GM19455 (cell line): Measurements from ENCODE around the gene PYGM.
A peak's percentile ranks its signal among the peaks of the same experiment; 100 is the strongest.

Experiments
- ATAC-seq: cut with Tn5 transposase; IDR thresholded peaks from one replicate; pipeline ENCODE4 v1.9.1; 2021; ENCODE audit not compliant: unreplicated experiment

Gene PYGM

DNA sequence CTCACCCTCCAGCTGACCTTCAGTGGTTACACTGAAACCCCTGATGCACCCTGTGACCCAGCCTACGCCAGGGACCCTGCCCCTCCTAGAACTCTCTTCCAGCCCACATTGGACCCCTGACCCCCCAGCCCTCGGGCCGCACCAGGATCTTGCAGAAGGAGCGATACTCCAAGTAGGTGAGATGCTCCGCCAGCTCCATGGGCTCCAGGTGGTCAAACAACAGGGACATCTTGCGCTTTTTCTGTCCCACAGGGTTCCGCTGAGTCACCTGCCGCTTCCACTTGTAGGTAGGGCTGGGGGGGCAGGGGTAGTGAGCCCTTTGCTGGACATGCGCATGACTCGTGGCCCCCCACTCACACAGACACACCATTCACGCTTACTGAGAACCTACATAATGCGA is 19.9 kb downstream of the PYGM start:
- ATAC-seq, result no peak

DNA sequence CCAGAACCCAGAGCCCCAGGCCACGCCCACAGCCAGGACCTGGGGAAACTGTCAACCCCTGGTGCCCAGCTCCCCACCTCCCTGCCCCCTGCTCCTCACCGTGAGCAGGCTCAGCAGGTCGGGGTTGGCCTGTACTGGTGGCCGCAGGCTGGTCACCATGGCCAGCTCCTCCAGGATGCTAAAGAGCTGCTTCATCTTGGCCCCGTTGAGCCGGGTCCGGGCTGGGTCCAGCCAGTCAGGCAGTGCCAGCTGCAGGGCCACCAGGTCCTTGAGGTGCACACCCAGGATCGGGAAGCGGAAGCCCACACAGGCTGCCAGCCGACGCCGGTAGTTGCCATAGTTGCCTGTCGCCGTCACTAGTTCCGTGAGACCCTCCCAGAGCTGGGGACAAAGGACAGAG is 23.1 kb downstream of the PYGM start:
- no peak for ATAC-seq

DNA sequence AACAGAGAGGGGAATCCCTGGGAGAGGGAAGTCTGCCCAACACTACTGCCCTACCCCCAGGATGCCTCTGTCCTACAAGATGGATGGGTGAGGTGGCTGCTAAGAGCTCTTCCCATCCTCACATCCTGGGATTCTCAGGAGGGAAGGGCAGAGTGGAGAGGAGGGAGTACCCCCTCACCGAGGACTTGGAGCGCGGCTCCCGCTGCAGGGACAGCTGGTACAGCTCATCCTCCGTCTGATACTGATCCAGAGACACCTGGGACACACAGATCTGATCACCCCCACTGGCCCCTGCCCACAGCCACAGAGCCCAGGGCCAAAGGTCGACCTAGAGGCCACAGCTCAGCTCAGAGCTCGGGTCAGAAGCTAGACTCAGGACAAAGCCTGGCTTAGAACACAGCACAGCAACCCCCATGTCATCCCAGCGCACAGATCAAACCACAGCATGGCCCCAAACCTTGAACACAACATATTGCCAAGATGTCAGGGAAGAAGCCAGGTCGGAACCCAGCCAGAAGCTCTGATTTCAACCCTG is 24.0 kb downstream of the PYGM start:
- ATAC-seq, result no peak

DNA sequence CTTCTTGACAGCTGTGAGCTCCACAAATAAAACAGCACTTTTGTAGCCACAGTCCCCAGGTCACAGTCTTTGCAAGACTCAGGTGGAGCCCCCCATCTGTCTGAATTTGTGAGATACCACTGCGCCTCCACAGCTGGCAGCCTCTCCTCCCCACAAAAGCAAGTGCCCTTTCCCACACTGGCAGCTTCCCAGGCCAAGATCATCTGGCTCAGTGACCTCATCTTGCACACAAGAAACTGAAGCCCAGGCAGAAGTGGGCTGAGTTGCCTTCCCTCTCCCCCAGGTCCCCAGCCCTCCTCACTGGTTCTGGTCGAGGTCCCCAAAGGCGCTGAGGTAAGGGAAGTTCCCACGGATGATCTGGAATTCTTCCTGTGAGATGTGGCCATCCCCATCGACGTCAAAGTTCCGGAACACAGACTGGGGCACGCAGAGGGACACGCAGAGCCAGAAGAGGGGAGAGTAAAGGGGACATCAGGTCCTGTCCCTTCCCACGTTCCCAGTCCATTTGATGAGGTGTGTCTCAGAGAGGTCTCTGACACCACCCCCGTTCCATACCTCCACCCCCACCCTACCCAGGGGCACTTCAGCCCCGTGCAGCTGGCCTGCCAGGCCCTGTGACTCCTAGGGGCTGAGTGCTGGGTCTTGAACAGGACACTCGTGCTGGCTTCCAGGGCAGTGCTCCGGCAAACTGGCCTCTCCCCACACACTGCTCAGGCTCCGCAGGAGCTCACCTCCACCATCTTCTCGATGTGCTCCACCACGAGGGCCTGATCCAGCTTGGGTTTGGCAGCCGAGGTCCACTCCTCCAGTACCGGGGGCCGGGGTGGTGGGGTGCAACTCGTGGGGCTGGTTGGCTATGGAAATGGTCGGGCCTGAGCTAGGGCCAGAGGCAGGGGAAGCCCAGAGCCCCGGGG is 24.7 kb downstream of the PYGM start:
- no peak for ATAC-seq

DNA sequence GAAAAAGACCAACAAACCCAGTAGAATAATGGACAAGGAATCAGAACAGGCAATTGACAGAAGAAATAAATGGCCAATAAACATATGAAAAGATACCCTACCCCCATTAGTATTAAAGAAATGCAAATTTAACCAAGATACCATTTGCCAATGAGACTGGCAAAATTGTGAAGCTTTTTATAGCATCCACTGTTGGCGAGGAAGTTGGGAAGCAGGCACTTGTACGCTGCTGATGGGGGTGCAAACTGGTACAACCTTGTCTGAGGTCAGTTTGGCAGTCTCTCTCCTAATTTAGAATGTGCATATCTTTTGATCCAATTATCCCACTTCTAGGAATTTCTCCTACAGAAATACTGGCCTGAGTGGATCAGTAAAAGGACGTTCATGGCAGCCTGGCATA is 28.2 kb downstream of the PYGM start:
- no peak for ATAC-seq

DNA sequence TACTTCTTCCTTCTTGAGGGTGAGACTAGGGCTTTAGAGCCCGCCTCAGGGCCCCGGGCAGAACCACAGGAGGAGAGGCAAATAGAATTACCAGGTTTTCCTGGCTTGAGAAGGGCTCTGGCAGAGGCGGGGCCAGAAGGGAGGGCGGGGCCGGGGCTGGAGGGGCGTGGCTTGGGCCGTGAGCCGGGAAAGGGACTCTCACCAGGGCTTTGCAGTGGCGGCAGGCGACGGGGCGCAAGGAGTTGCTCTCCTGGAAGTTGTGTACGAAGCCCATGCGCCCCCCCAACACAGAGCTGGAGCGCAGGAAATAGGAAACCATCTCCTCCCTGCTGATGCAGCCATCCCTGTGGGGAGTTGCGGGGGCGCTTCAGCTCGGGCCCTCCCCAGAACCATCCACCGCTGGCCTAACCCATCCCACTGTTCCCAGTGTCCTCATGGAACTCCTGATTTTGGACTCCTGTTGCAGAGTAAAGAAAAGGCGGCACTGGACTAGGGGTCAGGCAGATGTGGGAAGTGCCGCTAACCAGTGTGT is 29.9 kb downstream of the PYGM start:
- ATAC-seq, result no peak

DNA sequence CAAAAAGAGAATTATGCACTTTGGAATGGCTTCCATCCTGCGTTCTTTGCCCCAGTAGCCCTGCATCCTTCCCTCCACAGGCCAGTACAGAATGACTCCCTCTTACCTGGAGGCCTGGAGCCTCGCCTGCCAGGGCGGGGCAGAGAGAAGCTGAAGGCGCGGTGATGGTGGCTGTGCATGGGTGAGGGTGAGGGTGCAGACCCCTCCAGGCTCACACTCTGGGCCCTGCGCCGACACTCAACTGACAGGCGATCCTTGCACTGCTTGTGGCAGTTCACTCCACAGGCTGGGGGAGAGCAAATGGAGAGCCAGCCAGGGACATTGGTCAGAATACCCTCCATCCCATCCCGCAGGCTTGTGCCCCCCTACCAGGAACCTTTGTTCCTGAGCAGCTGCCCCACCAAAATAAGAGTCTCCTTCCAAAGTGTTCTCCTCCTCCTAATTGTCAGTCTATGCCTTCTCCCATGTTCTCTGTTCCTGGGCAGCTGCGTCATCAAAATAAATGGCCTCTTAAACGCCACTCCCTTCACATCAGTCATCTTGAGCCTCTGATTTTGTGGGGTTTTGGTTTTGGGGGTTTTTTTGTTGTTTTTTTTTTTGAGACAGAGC is 30.9 kb downstream of the PYGM start:
- no peak for ATAC-seq

DNA sequence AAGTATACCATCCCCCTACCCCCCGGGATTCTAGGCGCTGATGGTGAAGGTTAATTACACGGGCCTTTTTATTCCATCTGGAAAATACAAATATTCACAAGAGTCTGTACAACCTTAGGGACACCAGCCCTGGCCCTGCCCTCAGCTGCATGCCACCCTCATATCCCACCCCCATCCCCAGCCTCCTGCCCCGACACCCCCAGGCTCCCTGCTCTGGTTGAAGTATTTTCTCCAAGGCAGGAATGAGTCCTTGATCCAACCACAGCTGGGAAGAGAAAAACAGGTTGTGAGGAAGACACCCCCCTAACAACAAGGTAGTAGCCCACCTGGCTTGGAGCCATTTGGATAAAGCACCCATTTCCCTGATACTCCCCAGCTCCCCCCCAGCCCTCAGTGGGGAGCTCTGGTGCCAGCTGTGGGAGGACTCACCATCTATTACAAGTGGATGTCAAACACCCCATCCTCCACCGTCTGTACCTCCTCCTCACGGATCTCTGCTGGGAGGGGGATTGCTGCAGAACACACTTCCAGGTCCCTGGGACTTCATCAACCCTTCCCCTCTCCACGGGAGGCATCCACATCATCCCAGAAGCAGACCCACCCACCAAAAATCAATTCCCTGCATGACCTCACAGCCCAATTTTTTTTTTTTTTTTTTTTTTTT is 32.8 kb downstream of the PYGM start:
- ATAC-seq, result no peak

DNA sequence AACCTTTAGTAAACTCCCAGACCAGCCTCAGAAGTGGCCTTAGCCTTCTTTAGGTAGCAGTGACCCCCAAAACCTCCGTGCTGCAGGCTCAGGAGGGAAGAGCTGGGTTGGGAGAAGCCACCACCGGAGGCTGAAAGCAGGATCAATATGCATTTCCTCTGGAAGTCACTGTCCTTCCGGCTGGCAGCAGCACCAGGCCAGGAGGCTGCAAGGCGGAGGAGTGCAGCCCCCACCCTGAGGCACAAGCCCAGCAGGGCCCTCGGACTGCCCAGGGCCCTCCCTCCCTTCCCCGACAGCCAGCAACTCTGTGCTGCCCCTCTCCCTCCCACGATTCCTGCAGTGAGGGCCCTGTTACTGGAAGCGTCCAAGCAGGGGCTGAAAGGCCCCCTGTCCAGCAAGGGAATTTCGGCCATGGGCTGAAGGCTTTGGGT is 33.5 kb downstream of the PYGM start:
- ATAC-seq, result no peak

DNA sequence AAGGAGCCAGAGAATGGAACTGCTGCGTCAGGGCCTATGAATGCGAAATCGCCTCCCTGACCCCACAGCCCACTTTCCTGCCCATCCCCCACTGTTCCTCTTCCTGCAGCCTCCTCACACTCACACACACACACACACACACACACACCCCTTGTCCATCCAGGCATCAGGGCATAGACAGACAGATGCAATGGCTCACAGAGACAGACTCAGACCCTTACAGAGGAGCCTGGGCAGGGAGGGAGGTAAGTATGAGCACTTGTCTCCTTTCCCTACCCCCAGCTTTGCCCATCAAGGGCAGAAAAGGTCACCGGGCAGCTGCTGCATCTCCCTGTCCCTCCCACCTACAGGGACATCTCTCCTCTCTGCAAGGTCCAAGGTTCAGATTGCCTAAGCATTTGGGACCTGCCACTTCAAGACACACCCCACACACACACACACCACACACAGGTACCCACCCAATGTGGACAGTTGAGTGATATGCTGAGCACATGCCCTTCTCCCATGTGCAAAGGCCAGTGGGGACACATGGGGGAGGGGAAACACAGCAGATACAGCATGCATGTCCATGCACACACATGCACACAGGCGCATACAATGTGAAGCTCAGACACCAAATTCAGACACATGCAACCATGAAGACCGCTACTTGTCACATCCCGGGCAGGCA is 34.8 kb downstream of the PYGM start:
- no peak for ATAC-seq

DNA sequence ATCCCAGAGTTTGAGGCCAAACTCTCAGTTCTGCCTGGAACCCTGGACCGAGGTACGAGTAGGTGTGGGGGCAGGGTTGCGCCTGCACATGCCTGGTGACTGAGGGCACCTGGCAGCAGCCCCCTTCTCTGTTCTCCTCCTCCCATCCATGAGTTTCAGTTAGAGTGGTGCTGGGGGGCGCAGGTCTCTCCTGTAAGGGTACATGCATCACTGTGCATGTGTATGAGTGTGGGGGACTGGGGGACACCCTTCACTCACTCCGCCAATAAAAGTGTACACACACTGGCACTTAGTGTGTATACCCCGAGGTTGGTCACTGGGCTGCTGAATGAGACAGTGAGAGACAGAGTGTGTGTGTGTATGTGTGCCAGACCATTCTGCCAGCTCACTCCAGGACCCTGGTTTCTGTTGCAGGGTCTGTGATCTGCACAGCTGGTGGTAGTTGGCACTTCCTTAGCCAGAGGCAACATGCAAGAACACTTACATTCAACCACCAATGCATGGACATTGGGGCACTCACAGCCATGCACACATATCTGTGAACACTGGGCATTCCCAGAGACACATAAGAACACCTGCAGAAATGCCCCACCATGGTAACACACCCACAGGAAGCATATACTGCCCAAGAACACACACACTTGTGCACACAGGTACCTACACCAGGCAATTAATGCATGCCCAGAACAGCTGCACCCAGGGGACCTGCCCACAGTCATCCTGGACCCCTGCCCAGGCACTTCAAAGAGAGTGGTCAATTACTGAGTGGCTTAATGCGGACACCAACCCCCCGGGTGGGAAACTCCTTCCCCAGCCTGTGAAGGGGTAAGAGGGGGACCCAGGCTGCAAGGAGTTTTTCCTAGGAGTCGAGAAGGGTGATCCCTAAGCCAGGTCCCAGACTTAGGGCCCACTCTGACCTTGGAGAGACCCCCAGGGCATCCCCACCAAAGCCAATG is 35.6 kb downstream of the PYGM start:
- ATAC-seq, result no peak

DNA sequence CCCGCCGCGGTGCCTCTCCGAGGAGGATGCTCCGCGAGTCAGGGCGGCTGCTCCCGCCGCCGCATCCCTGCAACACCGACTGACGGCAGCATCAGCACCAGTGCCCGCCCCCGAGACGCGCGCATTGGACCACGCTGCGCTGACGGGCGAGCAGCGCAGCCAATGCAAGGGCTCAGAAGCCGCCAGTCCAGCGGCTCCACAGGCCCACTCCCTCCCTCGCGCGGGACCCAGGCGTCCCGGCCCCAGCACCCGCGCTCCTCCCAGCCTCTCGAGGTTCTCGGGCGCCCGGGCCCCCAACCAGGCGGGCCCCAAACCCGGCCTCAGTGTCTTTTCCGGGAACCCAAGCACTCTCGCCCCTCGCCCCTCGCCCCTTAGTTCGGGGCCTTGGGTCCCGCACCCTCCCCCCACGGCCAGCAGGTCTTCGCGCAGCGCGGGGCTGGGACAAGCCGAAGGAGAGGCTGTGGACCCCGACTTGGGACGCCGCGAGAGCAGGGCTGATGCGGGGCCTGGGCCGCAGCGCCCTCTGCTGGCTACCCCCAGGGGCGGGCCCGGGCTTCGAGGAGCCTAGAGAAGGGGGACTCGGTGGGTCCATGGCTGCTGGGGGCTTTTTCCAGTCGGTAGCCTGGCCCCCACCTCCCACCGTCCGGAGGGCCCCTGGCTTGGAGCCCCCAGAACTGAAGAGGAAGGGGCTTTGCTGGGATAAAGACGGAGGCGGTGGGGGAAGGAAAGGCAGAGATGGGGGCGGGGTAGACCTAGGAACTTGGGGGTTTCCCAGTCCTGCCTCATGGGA is 36.5 kb downstream of the PYGM start, which contains the start of gene NRXN2:
Gene NRXN2 (minus strand): TSS at position 81 of the 790 bp plus-strand sequence. CDS start 9,498 bp downstream, outside the sequence.
- ATAC-seq, result peak; percentile 92

DNA sequence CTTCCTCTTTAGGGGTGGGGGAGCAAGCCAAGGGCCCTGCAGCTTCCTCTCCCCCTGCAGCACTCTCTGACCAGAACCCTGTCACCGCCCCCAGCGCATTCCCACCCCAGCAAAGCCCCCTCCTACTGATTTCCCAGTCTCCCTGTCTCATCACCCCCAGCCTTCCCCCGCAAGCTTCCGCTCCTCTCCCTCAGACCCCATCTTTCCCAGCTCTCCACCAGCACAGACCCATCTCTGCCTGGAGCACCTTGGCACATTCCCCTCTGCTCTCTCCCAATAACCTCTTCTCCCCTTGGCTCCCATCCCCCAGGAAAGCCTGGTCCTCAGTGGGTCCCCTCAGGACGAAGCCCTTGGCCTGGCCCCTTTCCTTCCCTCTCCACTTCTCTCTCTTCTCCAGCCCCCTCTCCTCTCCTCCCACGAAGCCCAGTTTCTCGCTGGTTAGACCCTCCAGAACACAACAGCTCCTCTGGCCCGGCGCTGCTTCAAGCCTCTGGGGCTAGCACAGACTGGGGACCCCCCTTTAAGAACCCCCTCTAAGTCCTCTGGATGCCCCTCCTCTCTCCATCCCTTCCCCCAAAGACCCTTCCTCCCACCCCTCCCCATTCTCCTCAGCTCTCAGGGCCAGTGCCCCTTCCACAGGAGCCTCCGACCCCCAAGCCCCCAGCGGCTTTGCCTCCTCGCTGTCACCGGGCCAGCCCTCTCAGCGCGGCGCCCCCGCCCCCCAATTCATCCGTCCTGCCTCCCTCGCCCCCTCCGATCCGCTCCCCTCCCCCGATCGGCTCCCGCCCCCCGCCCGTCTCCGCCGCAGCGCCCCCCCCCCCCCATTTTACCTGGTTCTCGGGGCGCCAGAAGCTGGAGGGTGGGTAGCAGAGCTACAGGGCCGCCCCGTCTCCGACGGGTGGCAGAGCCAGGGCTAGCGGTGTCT is 37.4 kb downstream of the PYGM start:
- no peak for ATAC-seq

DNA sequence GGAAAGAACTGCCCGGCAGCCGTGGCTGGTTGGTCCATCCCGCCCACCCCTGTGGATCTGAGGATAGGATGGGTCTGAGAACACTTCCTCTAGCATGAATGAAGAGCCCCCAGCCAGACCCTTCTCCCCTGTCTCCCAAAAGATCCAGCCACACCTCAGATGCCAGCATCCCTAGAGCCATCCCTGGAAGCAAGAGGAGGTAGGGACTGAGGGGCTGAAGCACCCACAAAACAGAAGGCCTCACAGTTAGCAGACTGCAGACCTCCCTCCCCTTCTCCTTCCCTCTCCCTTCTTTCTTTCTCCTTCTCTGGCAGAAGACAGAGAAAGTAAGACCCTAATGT is 38.4 kb downstream of the PYGM start:
- no peak for ATAC-seq

DNA sequence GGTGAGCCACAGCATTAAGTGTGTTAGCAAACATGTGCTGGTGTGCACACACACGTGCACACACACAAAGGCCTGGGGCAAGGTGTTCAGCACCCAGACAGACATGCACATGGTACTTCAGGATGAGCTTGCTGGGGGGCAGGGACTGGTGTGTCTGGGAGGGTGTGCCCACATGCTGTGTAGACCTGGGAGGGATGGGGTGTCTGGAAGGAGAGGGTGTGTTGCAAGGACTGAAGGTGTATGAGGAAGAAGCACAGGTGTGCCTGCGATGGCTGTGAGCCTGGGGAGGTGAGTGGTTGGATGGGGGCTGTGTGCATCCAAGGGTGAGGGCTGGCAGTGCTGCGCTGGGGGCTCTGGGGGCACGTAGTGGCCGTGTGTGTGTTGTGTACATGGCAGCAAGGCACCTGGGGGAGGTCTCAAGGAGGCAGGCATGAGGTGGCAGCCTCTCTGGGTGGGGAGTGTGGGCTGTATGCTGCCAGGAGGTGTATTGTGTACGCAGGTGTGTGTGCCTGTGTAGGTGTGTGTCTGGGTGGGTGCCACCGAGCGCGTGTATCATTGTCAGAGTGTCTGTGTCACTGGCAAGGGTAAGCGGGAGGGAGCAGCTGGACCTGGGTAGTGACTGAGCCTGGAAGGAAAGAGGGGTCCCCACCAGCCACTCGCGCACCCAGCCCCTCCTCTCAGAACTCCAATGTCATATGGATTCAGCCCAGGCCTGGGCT is 39.0 kb downstream of the PYGM start:
- no peak for ATAC-seq

DNA sequence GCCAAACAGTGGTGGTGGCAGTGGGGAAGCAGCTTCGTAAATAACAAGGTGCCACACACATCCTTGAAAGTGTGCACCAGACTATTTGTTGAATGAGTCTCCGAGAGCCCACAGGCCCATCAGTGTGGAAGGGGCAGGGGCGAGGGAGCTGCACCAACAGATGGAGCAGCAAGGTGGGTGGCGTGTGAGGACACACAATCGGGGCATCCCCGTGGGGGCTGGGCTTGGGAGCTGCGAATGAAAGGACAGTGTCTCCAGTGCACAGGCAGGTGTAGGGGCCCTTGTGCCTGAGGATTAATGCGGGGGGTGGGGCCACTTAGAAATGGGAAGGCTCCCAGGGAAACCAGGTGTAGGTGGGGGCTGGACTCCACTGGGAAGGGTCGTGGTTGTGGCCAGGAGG is 39.6 kb downstream of the PYGM start:
- no peak for ATAC-seq

DNA sequence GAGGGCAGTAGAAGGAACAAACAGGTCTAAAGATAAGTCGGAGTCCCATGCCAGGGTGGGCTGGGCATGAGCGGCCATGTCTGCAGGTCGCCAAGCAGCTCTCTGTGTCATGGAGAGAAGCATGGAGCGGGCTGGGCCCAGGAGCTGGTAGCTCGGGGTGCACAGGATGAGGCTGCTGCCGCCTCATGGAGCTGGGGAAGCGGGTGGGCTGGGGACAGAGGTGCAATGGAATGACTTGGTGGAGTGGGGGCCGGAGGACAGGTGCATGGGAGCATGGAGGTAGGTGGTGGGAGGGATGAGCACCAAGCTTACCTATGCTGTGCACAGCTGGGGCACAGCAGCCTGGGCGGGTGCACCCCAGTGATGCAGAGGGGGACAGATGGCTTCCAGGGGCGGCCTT is 40.4 kb downstream of the PYGM start:
- no peak for ATAC-seq
